PC-3 (cell line): ENCODE results near the gene UBXN10. TPM values are rescaled to one million over a fixed set of nuclear protein-coding genes. Genes with fewer than 3 reads are reported as not detected.

Experiments used
- ATAC-seq: fragments of 200-7000 bp; cut with Tn5 transposase; 2 replicates; pipeline ENCODE4 v1.9.1; 2020; ENCODE audit warnings: mild to moderate bottlenecking, moderate library complexity
- BruUV-seq: library from RNA; stranded (reverse); fragments of 400-500 nt; replicated peaks from 2 replicates; lab custom pipeline; 2021; lab: Mats Ljungman, UMichigan
- CTCF ChIA-PET: fragments of 300-600 bp; sonication (Branson Sonifier 250); formaldehyde crosslinking; loops from one replicate; lab custom pipeline; 2022; ENCODE audit warnings: antibody characterized with exemption; lab: Charles Lee
- POLR2A ChIA-PET: fragments of 300-600 bp; sonication (Branson Sonifier 250); formaldehyde crosslinking; loops from one replicate; lab custom pipeline; 2022; ENCODE audit warnings: antibody characterized with exemption; ENCODE audit not compliant: unreplicated experiment; lab: Charles Lee
- DNase-seq: peaks from one replicate; pipeline ENCODE4 v3.0.0-alpha.2; 2015
- H2AFZ ChIP-seq: fragments of 300-600 bp; sonication (generic); 2 replicates; pipeline ENCODE4 v1.6.0; 2016; ENCODE audit warnings: antibody characterized with exemption, low read length
- H3F3A ChIP-seq: fragments of 300-600 bp; sonication (generic); one replicate; pipeline ENCODE4 v1.6.0; 2017; ENCODE audit warnings: antibody characterized with exemption, low read length, control low read depth, mild to moderate bottlenecking; ENCODE audit not compliant: unreplicated experiment
- H3K27ac ChIP-seq: fragments of 300-600 bp; sonication (generic); 2 replicates; pipeline ENCODE4 v1.5.1; 2016; ENCODE audit warnings: mild to moderate bottlenecking, low read length
- H3K27me3 ChIP-seq: fragments of 300-600 bp; sonication (generic); 2 replicates; pipeline ENCODE4 v1.6.1; 2016; ENCODE audit warnings: low read length, mixed read lengths
- H3K36me3 ChIP-seq: fragments of 300-600 bp; sonication (generic); 2 replicates; pipeline ENCODE4 v1.6.1; 2016; ENCODE audit warnings: low read depth, mixed run types, low read length, mixed read lengths
- H3K4me1 ChIP-seq: fragments of 300-600 bp; sonication (generic); 2 replicates; pipeline ENCODE4 v1.5.1; 2016; ENCODE audit warnings: low read length; ENCODE audit not compliant: insufficient read depth
- H3K4me2 ChIP-seq: fragments of 300-600 bp; sonication (generic); 2 replicates; pipeline ENCODE4 v1.6.0; 2016; ENCODE audit warnings: low read length
- H3K4me3 ChIP-seq: fragments of 300-600 bp; sonication (generic); 2 replicates; pipeline ENCODE4 v1.5.1; 2016; ENCODE audit warnings: mild to moderate bottlenecking, low read length, mixed read lengths
- H3K79me2 ChIP-seq: fragments of 300-600 bp; sonication (generic); 2 replicates; pipeline ENCODE4 v1.6.1; 2017; ENCODE audit warnings: low read length, mixed read lengths
- H3K9ac ChIP-seq: fragments of 300-600 bp; sonication (generic); 2 replicates; pipeline ENCODE4 v1.6.0; 2016; ENCODE audit warnings: mild to moderate bottlenecking, low read length
- H3K9me2 ChIP-seq: fragments of 300-600 bp; sonication (generic); replicated peaks from 2 replicates; pipeline ENCODE4 v1.6.1; 2016; ENCODE audit warnings: mixed run types, low read length, mixed read lengths
- H3K9me3 ChIP-seq: fragments of 300-600 bp; sonication (generic); 2 replicates; pipeline ENCODE4 v1.6.1; 2016; ENCODE audit warnings: low read length, mixed read lengths
- H4K20me1 ChIP-seq: fragments of 300-600 bp; sonication (generic); 2 replicates; pipeline ENCODE4 v1.6.1; 2016; ENCODE audit warnings: low read length, mixed read lengths
- EZH2 ChIP-seq: fragments of 300-600 bp; sonication (generic); IDR thresholded peaks from one replicate; pipeline ENCODE4 v1.6.1; 2017; ENCODE audit warnings: antibody characterized with exemption, mild to moderate bottlenecking, low read length; ENCODE audit not compliant: unreplicated experiment
- EZH2phosphoT487 ChIP-seq: fragments of 300-600 bp; sonication (generic); IDR thresholded peaks from 2 replicates; pipeline ENCODE4 v1.6.1; 2018; ENCODE audit warnings: mild to moderate bottlenecking, antibody characterized with exemption, low read length, borderline replicate concordance
- intact Hi-C: fragments of 100-400 bp; cut with micrococcal nuclease; formaldehyde crosslinking; loops from 2 replicates; pipeline ENCODE4 v1.9.0; 2023
- total RNA-seq: library from RNA; depleted of rRNA; stranded (reverse); fragments of >200 nt; gene quantifications from 2 replicates; pipeline ENCODE4 v1.2.3, GENCODE V29; 2014
- TF ChIP-seq, protein P1 (sequence below): fragments of 300-600 bp; sonication (generic); conservative IDR thresholded peaks from 2 replicates; pipeline ENCODE4 v1.5.1; 2017; ENCODE audit warnings: antibody characterized with exemption, low read depth, mild to moderate bottlenecking, low read length

The UBXN10 gene
- total RNA-seq, 1 experiment from 2014 or later, result not detected

DNA sequence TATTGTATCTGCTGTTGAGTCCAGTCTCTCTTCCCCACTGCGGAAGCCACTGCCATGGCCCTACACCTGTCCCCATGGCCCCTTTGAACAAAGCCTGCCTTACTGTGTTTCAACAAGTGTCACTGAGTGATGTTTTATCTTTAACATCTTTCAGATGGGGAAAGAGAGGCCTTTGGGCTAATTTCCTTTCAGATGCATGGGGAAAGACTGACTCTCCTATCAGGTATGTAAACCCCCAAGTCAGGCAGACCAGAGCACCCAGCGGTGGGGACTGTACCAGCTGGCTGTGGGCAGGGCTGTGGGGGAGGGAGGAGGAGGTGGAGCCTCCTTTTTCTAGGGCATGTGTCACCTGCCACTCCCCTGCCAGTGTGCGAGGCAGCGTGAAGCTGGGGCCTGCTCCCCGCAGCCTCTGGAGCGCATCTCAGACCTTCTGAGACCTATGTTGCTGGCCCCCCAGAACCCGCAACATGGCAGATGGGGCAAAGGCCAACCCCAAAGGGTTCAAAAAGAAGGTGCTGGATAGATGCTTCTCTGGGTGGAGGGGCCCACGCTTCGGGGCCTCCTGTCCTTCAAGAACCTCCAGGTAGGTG, 46.8 kb upstream of the UBXN10 start, which contains the start of gene PLA2G2F:
PLA2G2F (plus strand) TSS at position 363 of the 590 bp plus-strand sequence; CDS start at position 468, 105 bp downstream.
- H3K27me3 ChIP-seq, result no peaks in the 10 kb centered on the region
- H3K4me2 ChIP-seq, result peak within 1 kb of the TSS; percentile 22; the same call in 1 of the 2 replicates
- no peaks in the 10 kb centered on the region for H4K20me1 ChIP-seq
- no peaks in the 10 kb centered on the region for H3K9me2 ChIP-seq
- no TSS peak for BruUV-seq
- DNase-seq (no peak), ATAC-seq (no peak)
- ChIA-PET POLR2A (no interaction called here), CTCF (no interaction called here)
- H3K4me3 ChIP-seq, result no peak within 1 kb of the TSS
- peaks cover 41% of the 10 kb centered on the region for H3K4me1 ChIP-seq
- no peak within 1 kb of the TSS for H3K27ac ChIP-seq
- intact Hi-C loops, result no loop called here
- H3K9ac ChIP-seq, result no peak within 1 kb of the TSS
- H3K9me3 ChIP-seq, result no peaks in the 10 kb centered on the region
- no peaks in the 10 kb centered on the region for H3K36me3 ChIP-seq
- TF ChIP-seq EZH2 (no peak), EZH2phosphoT487 (no peak)
- TF ChIP-seq, protein P1, sequence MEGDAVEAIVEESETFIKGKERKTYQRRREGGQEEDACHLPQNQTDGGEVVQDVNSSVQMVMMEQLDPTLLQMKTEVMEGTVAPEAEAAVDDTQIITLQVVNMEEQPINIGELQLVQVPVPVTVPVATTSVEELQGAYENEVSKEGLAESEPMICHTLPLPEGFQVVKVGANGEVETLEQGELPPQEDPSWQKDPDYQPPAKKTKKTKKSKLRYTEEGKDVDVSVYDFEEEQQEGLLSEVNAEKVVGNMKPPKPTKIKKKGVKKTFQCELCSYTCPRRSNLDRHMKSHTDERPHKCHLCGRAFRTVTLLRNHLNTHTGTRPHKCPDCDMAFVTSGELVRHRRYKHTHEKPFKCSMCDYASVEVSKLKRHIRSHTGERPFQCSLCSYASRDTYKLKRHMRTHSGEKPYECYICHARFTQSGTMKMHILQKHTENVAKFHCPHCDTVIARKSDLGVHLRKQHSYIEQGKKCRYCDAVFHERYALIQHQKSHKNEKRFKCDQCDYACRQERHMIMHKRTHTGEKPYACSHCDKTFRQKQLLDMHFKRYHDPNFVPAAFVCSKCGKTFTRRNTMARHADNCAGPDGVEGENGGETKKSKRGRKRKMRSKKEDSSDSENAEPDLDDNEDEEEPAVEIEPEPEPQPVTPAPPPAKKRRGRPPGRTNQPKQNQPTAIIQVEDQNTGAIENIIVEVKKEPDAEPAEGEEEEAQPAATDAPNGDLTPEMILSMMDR, result no peak
- no peaks in the 10 kb centered on the region for H3K79me2 ChIP-seq
- no peak within 1 kb of the TSS for H2AFZ ChIP-seq
- no peaks in the 10 kb centered on the region for H3F3A ChIP-seq

DNA sequence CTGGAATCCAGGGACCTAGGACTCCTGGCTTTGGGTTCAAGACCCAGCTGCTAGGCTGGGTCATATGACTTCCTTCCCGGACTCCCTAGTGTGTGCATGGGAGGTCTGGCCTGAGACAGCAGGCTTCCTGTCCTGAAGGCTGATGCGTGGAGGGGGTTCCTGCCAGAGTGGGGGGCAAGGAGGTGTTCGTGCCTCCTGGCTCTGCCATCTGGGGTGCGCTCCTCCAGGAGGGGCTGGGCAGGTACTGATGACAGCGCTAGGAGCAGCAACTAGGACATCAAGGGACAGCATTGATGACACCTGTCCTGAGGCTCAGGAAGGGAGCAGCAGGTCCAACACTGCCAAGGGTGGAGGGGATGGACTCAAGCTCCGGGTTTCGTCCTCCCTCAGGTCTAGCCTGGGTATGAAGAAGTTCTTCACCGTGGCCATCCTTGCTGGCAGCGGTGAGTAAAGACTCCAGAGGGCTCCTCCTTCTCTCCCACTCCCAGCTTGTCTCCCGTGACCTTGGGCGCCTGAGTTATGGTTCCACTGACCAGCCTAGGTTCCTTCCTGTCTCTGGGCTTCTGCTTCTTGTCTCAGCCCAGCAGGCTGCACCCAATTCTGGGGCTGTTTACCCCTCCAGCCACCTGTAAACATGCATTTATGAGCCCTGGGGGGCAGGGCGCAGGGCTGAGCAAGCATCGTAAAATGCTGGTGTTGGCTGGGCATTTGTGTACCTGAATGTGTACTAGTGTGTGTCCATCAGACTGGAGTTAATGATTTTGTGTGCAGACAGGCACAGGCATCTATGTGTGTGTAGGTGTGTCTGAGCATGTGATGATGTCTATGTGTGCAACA, 45.9 kb upstream of the UBXN10 start:
- H3K27me3 ChIP-seq, result no peaks in the 10 kb centered on the region
- peak overlapping the region; percentile 22; the same call in 1 of the 2 replicates for H3K4me2 ChIP-seq
- TF ChIP-seq EZH2phosphoT487 (no peak), EZH2 (no peak)
- TF ChIP-seq, protein P1, result no peak
- intact Hi-C loops, result no loop called here
- ATAC-seq (peak; percentile 20; the same call in 1 of the 2 replicates), DNase-seq (peak; percentile 34)
- no peaks in the 10 kb centered on the region for H3K9me2 ChIP-seq
- H3F3A ChIP-seq, result no peaks in the 10 kb centered on the region
- ChIA-PET POLR2A (no interaction called here), CTCF (no interaction called here)
- H2AFZ ChIP-seq, result no peak overlapping the region
- no peak overlapping the region for H3K9ac ChIP-seq
- H3K27ac ChIP-seq, result no peak overlapping the region
- H3K4me1 ChIP-seq, result peaks cover 38% of the 10 kb centered on the region
- no peaks in the 10 kb centered on the region for H3K79me2 ChIP-seq
- H3K9me3 ChIP-seq, result no peaks in the 10 kb centered on the region
- H3K4me3 ChIP-seq, result no peak overlapping the region
- no peaks in the 10 kb centered on the region for H4K20me1 ChIP-seq
- H3K36me3 ChIP-seq, result no peaks in the 10 kb centered on the region
- BruUV-seq, result no TSS peak

DNA sequence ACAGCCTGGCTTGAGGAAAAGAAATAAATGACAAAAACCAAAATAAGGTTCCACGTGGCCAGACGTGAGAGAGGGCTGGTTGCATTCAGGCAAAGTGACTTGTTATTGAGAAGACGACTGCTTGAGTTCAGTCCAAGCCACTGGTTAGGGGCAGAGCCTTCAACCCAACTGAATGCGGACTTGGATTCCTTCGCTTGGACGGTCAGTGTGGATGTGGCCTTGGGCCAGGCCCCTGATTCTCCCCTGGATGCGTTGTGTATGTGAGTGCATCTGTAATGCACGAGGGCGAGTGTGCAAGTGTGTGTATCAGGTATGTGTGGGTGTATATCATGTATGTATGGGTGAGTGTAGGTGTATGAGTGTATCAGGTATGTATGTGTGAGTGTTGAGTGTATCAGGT, 44.9 kb upstream of the UBXN10 start:
- no peak overlapping the region for H3K4me2 ChIP-seq
- peaks cover 36% of the 10 kb centered on the region for H3K4me1 ChIP-seq
- H3K27ac ChIP-seq, result no peak overlapping the region
- POLR2A ChIA-PET, result no interaction called here
- TF ChIP-seq EZH2phosphoT487 (no peak), EZH2 (no peak)
- TF ChIP-seq, protein P1, result no peak
- no peaks in the 10 kb centered on the region for H4K20me1 ChIP-seq
- no peaks in the 10 kb centered on the region for H3K27me3 ChIP-seq
- ATAC-seq (no peak), DNase-seq (no peak)
- H3K4me3 ChIP-seq, result no peak overlapping the region
- H3K36me3 ChIP-seq, result no peaks in the 10 kb centered on the region
- no peaks in the 10 kb centered on the region for H3K9me2 ChIP-seq
- intact Hi-C loops, result no loop called here
- no peak overlapping the region for H3K9ac ChIP-seq
- CTCF ChIA-PET, result no interaction called here
- no peaks in the 10 kb centered on the region for H3K9me3 ChIP-seq
- no peak overlapping the region for H2AFZ ChIP-seq
- BruUV-seq, result no TSS peak
- H3K79me2 ChIP-seq, result no peaks in the 10 kb centered on the region
- H3F3A ChIP-seq, result no peaks in the 10 kb centered on the region
